IMR-90 (cell line): ENCODE measurements around the gene MCF2L. TPM values are rescaled to one million over a fixed set of nuclear protein-coding genes. Genes with fewer than 3 reads are reported as not detected.

ENCODE experiments used
- ATAC-seq: fragments of 200-7000 bp; cut with Tn5 transposase; 2 replicates; pipeline ENCODE4 v1.9.1; 2020; ENCODE audit warnings: low read depth, mild to moderate bottlenecking, moderate library complexity
- BruUV-seq: library from RNA; stranded (reverse); fragments of 400-500 nt; replicated peaks from 2 replicates; lab custom pipeline; 2021; lab: Mats Ljungman, UMichigan
- CTCF ChIA-PET: fragments of 300-600 bp; formaldehyde crosslinking; extraction: SDS; loops from one replicate; lab custom pipeline; 2021; ENCODE audit warnings: antibody characterized with exemption; lab: Yijun Ruan, JAX
- POLR2A ChIA-PET: fragments of 300-600 bp; sonication (Branson Sonifier 250); formaldehyde crosslinking; loops from one replicate; lab custom pipeline; 2022; ENCODE audit warnings: antibody characterized with exemption; ENCODE audit not compliant: unreplicated experiment; lab: Charles Lee
- DNase-seq: peaks from one replicate; pipeline ENCODE4 v3.0.0; 2013
- H2AFZ ChIP-seq: replicated peaks from 2 replicates; pipeline ENCODE3; 2013; ENCODE audit warnings: low read length, mild to moderate bottlenecking; ENCODE audit not compliant: poor library complexity
- H2AK5ac ChIP-seq: 2 replicates; pipeline ENCODE4 v1.6.1; 2013; ENCODE audit warnings: low read depth, low read length, inconsistent platforms
- H2AK9ac ChIP-seq: replicated peaks from 2 replicates; pipeline ENCODE3; 2013; ENCODE audit warnings: mild to moderate bottlenecking, low read depth, low read length, moderate library complexity; ENCODE audit not compliant: poor library complexity
- H2BK120ac ChIP-seq: 2 replicates; pipeline ENCODE4 v1.6.1; 2013; ENCODE audit warnings: low read depth, low read length, inconsistent platforms
- H2BK15ac ChIP-seq: 3 replicates; pipeline ENCODE4 v1.6.1; 2013; ENCODE audit warnings: low read depth, low read length, inconsistent platforms
- H2BK20ac ChIP-seq: 2 replicates; pipeline ENCODE4 v1.6.1; 2013; ENCODE audit warnings: low read depth, mild to moderate bottlenecking, inconsistent platforms, low read length, moderate library complexity
- H2BK5ac ChIP-seq: 2 replicates; pipeline ENCODE4 v1.6.1; 2013; ENCODE audit warnings: mild to moderate bottlenecking, low read depth, low read length, inconsistent platforms; ENCODE audit not compliant: poor library complexity, severe bottlenecking
- H3K14ac ChIP-seq: replicated peaks from 2 replicates; pipeline ENCODE4 v1.6.1; 2013; ENCODE audit warnings: low read depth, low read length, inconsistent platforms
- H3K18ac ChIP-seq: 2 replicates; pipeline ENCODE4 v1.6.1; 2013; ENCODE audit warnings: low read depth, low read length, control low read depth
- H3K23ac ChIP-seq: 2 replicates; pipeline ENCODE4 v1.6.1; 2013; ENCODE audit warnings: low read depth, low read length, inconsistent platforms
- H3K27ac ChIP-seq: 2 replicates; pipeline ENCODE4 v1.5.1; 2013; ENCODE audit warnings: mild to moderate bottlenecking, control low read depth, low read length; ENCODE audit not compliant: insufficient read depth
- H3K27me3 ChIP-seq: 2 replicates; pipeline ENCODE4 v1.6.1; 2013; ENCODE audit warnings: low read length; ENCODE audit not compliant: control insufficient read depth, insufficient read depth
- H3K36me3 ChIP-seq: 2 replicates; pipeline ENCODE4 v1.6.1; 2013; ENCODE audit warnings: low read length, mixed read lengths; ENCODE audit not compliant: control insufficient read depth, insufficient read depth
- H3K4ac ChIP-seq: 2 replicates; pipeline ENCODE4 v1.6.1; 2013; ENCODE audit warnings: low read depth, low read length, inconsistent platforms
- H3K4me1 ChIP-seq: 2 replicates; pipeline ENCODE4 v1.6.1; 2013; ENCODE audit warnings: low read length, mixed read lengths; ENCODE audit not compliant: control insufficient read depth, insufficient read depth
- H3K4me2 ChIP-seq: 2 replicates; pipeline ENCODE4 v1.6.1; 2013; ENCODE audit warnings: low read depth, mild to moderate bottlenecking, control low read depth, low read length, moderate library complexity
- H3K4me3 ChIP-seq: 2 replicates; pipeline ENCODE4 v1.5.1; 2013; ENCODE audit warnings: low read depth, mild to moderate bottlenecking, control low read depth, low read length, moderate library complexity; ENCODE audit not compliant: insufficient read depth
- H3K56ac ChIP-seq: 2 replicates; pipeline ENCODE4 v1.6.1; 2013; ENCODE audit warnings: low read length, inconsistent platforms; ENCODE audit not compliant: insufficient read depth; ENCODE audit errors: extremely low read depth
- H3K79me1 ChIP-seq, 2 experiments: 2 replicates each; pipeline ENCODE4 v1.6.1; 2013; ENCODE audit warnings: low read length in 2 of 2, inconsistent platforms in 1 of 2, low read depth in 1 of 2
- H3K9ac ChIP-seq: 2 replicates; pipeline ENCODE4 v1.6.1; 2013; ENCODE audit warnings: low read depth, low read length, control low read depth
- H3K9me1 ChIP-seq: 2 replicates; pipeline ENCODE4 v1.6.1; 2013; ENCODE audit warnings: low read length, inconsistent platforms; ENCODE audit not compliant: insufficient read depth
- H3K9me3 ChIP-seq: 2 replicates; pipeline ENCODE4 v1.6.1; 2013; ENCODE audit warnings: low read length; ENCODE audit not compliant: control insufficient read depth, insufficient read depth
- H4K20me1 ChIP-seq: 2 replicates; pipeline ENCODE4 v1.6.1; 2013; ENCODE audit warnings: low read length, inconsistent platforms; ENCODE audit not compliant: insufficient read depth
- H4K5ac ChIP-seq: 2 replicates; pipeline ENCODE4 v1.6.1; 2013; ENCODE audit warnings: mild to moderate bottlenecking, low read depth, low read length, control low read depth
- H4K8ac ChIP-seq, 2 experiments: 2 replicates each; pipeline ENCODE4 v1.6.1; 2013; ENCODE audit warnings: low read depth in 2 of 2, low read length in 2 of 2, control low read depth in 1 of 2, inconsistent platforms in 1 of 2
- H4K91ac ChIP-seq: 2 replicates; pipeline ENCODE4 v1.6.1; 2013; ENCODE audit warnings: low read depth, low read length, inconsistent platforms; ENCODE audit not compliant: insufficient read depth
- CEBPB ChIP-seq: IDR thresholded peaks from 2 replicates; pipeline ENCODE4 v1.6.1; 2012; ENCODE audit warnings: low read depth, low read length, improper control_type of control experiment
- CHD1 ChIP-seq: IDR thresholded peaks from 2 replicates; pipeline ENCODE4 v1.6.1; 2012; ENCODE audit warnings: low read depth, low read length, improper control_type of control experiment
- FOS ChIP-seq: fragments of 150-350 bp; IDR thresholded peaks from 2 replicates; pipeline ENCODE4 v1.6.1; 2016; ENCODE audit warnings: low read depth, low read length
- MAFK ChIP-seq: IDR thresholded peaks from 2 replicates; pipeline ENCODE4 v1.6.1; 2012; ENCODE audit warnings: low read depth, low read length, improper control_type of control experiment
- MAZ ChIP-seq: IDR thresholded peaks from 2 replicates; pipeline ENCODE4 v1.6.1; 2012; ENCODE audit warnings: low read depth, mild to moderate bottlenecking, low read length, improper control_type of control experiment, moderate library complexity, borderline replicate concordance
- POLR2A ChIP-seq: IDR thresholded peaks from 2 replicates; pipeline ENCODE4 v1.6.1; 2012; ENCODE audit warnings: mild to moderate bottlenecking, low read depth, low read length
- RAD21 ChIP-seq: IDR thresholded peaks from 2 replicates; pipeline ENCODE4 v1.6.1; 2012; ENCODE audit warnings: low read length, improper control_type of control experiment
- RCOR1 ChIP-seq: IDR thresholded peaks from 2 replicates; pipeline ENCODE4 v1.6.1; 2012; ENCODE audit warnings: mild to moderate bottlenecking, low read length, improper control_type of control experiment; ENCODE audit not compliant: insufficient replicate concordance
- SMC3 ChIP-seq: fragments of 150-350 bp; IDR thresholded peaks from 2 replicates; pipeline ENCODE4 v1.6.1; 2016; ENCODE audit warnings: low read depth, mild to moderate bottlenecking, antibody characterized with exemption, low read length, moderate library complexity
- WGBS, 2 experiments: methylation state at CpG; one replicate each; pipeline versions ENCODE4 v1.1.5 to v1.1.7; 2013; ENCODE audit warnings: missing lambda C conversion rate in 2 of 2; ENCODE audit not compliant: insufficient read length in 1 of 2; ENCODE audit errors: extremely low coverage in 2 of 2; 5-methylcytosine and 5-hydroxymethylcytosine counted together
- dilution Hi-C: fragments of 300-500 bp; cut with HindIII; formaldehyde crosslinking; loops from one replicate; pipeline ENCODE4 v1.14.3; 2018; ENCODE audit warnings: low sequenced_read_pairs; ENCODE audit not compliant: unreplicated experiment
- in situ Hi-C: fragments of 300-500 bp; cut with MboI; formaldehyde crosslinking; loops from 3 replicates; pipeline ENCODE4 v1.14.3; 2019; ENCODE audit warnings: low sequenced_read_pairs, inconsistent platforms, mixed read lengths
- intact Hi-C: fragments of 100-400 bp; cut with micrococcal nuclease; formaldehyde crosslinking; loops from 2 replicates; pipeline ENCODE4 v1.10.0; 2022
- polyA plus RNA-seq, 3 experiments: library from polyadenylated mRNA; depleted of rRNA; stranded (reverse); fragments of >200 nt; gene quantifications; 2 replicates each; pipeline ENCODE4 v1.2.3, GENCODE V29; 2012; ENCODE audit warnings: low replicate concordance in 1 of 3
- total RNA-seq: library from RNA; depleted of rRNA; stranded (reverse); fragments of >200 nt; gene quantifications from 2 replicates; pipeline ENCODE4 v1.2.3, GENCODE V29; 2012
- TF ChIP-seq, protein P1 (sequence below): fragments of 150-350 bp; IDR thresholded peaks from 2 replicates; pipeline ENCODE4 v1.6.1; 2017; ENCODE audit warnings: mild to moderate bottlenecking, antibody characterized with exemption, low read length, low read depth
- TF ChIP-seq, protein P2 (sequence below): conservative IDR thresholded peaks from 2 replicates; pipeline ENCODE4 v1.5.1; 2012; ENCODE audit warnings: mild to moderate bottlenecking, low read depth, low read length, improper control_type of control experiment
- TF ChIP-seq, protein P3 (sequence below): fragments of 150-350 bp; IDR thresholded peaks from 2 replicates; pipeline ENCODE4 v1.6.1; 2016; ENCODE audit warnings: low read depth, mild to moderate bottlenecking, low read length, moderate library complexity, borderline replicate concordance

The MCF2L gene
- total and polyA plus RNA-seq, 2 of the 4 experiments (the other 2 are of a cell fraction): 0.18 TPM; not detected in 1

DNA sequence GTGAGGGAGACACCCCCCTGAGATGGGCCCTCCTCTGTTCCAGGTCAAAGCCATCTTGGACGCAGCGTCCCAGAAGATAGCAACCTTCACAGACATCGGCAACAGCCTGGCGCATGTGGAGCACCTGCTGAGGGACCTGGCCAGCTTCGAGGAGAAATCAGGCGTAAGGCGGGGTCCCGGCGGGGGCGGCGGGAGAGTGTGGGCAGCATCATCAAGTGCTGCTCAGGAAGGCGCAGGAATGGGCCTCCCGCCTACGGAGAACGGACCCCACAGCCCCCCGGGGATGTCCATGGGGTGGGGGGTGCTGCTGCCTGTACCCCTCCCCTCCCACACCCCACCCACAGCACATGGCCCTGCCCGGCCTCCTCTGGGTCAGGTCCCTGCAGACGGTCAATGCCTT lies 105.4 kb downstream of the MCF2L start:
- Histone ChIP-seq H3K18ac (no peak overlapping the region), H3K27me3 (peaks cover 29% of the 10 kb centered on the region), H2AK5ac (no peak overlapping the region), H4K20me1 (no peaks in the 10 kb centered on the region), H3K27ac (no peak overlapping the region), H3K14ac (no peak overlapping the region), H3K9me3 (no peaks in the 10 kb centered on the region), H3K36me3 (no peaks in the 10 kb centered on the region), H3K79me1 (no peaks in the 10 kb centered on the region), H4K91ac (no peak overlapping the region), H2BK15ac (no peak overlapping the region), H3K4me3 (no peak overlapping the region), H3K4me1 (no peaks in the 10 kb centered on the region; the same call in 1 of the 2 replicates), H2AFZ (no peak overlapping the region), H4K5ac (no peak overlapping the region), H2BK5ac (no peak overlapping the region), H2AK9ac (no peak overlapping the region), H3K4me2 (no peak overlapping the region), H2BK120ac (no peak overlapping the region), H3K23ac (no peak overlapping the region), H2BK20ac (no peak overlapping the region), H4K8ac (no peak overlapping the region), H3K4ac (no peak overlapping the region), H3K56ac (no peak overlapping the region), H3K9me1 (no peaks in the 10 kb centered on the region), H3K9ac (no peak overlapping the region)
- intact Hi-C loops (no loop called here), in situ Hi-C loops (no loop called here), dilution Hi-C loops (no loop called here)
- DNase-seq (no peak), ATAC-seq (no peak)
- ChIA-PET POLR2A (no interaction called here), CTCF (no interaction called here)
- TF ChIP-seq SMC3: no peak
- TF ChIP-seq, protein P1, sequence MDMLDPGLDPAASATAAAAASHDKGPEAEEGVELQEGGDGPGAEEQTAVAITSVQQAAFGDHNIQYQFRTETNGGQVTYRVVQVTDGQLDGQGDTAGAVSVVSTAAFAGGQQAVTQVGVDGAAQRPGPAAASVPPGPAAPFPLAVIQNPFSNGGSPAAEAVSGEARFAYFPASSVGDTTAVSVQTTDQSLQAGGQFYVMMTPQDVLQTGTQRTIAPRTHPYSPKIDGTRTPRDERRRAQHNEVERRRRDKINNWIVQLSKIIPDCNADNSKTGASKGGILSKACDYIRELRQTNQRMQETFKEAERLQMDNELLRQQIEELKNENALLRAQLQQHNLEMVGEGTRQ: no peak
- TF ChIP-seq RAD21: no peak
- TF ChIP-seq, protein P2, sequence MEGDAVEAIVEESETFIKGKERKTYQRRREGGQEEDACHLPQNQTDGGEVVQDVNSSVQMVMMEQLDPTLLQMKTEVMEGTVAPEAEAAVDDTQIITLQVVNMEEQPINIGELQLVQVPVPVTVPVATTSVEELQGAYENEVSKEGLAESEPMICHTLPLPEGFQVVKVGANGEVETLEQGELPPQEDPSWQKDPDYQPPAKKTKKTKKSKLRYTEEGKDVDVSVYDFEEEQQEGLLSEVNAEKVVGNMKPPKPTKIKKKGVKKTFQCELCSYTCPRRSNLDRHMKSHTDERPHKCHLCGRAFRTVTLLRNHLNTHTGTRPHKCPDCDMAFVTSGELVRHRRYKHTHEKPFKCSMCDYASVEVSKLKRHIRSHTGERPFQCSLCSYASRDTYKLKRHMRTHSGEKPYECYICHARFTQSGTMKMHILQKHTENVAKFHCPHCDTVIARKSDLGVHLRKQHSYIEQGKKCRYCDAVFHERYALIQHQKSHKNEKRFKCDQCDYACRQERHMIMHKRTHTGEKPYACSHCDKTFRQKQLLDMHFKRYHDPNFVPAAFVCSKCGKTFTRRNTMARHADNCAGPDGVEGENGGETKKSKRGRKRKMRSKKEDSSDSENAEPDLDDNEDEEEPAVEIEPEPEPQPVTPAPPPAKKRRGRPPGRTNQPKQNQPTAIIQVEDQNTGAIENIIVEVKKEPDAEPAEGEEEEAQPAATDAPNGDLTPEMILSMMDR: no peak
- no peak for TF ChIP-seq CHD1
- no peak for TF ChIP-seq POLR2A
- TF ChIP-seq, protein P3, sequence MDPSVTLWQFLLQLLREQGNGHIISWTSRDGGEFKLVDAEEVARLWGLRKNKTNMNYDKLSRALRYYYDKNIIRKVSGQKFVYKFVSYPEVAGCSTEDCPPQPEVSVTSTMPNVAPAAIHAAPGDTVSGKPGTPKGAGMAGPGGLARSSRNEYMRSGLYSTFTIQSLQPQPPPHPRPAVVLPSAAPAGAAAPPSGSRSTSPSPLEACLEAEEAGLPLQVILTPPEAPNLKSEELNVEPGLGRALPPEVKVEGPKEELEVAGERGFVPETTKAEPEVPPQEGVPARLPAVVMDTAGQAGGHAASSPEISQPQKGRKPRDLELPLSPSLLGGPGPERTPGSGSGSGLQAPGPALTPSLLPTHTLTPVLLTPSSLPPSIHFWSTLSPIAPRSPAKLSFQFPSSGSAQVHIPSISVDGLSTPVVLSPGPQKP: no peak
- no peak for TF ChIP-seq RCOR1
- no peak for TF ChIP-seq CEBPB
- no peak for TF ChIP-seq MAFK
- no peak for TF ChIP-seq FOS
- TF ChIP-seq MAZ: no peak
- no CpG with 5 or more reads among the region's 18 CpGs for WGBS, 2 experiments
- no TSS peak for BruUV-seq
